ENCODE measurements around the gene LACTB. TPM values are rescaled to one million over a fixed set of nuclear protein-coding genes. Genes with fewer than 3 reads are reported as not detected.

The LACTB gene
- total RNA-seq, 1 donor from 2014 or later, result 13.7 TPM

DNA sequence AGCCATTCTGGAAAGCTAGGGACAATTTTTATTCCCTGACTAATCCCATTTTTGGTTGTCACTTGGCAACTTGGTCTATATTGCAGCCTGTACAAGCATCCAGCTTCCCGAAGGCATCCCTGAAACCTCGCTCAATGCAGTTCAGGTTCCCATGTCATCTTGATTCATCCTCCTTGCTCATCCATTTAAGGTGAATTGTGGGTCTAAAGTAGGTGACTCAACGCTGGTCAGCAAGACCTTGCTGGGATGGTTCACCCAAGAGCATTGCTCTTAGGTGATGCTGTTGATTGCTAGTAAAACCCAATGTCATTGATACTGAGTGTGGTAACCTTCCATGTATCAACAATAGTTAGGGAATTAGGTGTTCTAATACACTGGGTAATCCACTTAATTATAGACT is 54.6 kb downstream of the LACTB start:
- intact Hi-C loops (cut with micrococcal nuclease), result no loop called here
- H3K27ac Mint-ChIP-seq, result no peak overlapping the region
- no peak overlapping the region for H3K4me3 Mint-ChIP-seq
- H3K4me1 Mint-ChIP-seq (ENCODE audit: low read depth), result peaks cover 13% of the 10 kb centered on the region
- no peak for DNase-seq (ENCODE audit: low spot score)
- no peaks in the 10 kb centered on the region for H3K36me3 Mint-ChIP-seq (ENCODE audit: low read depth)
- H3K9me3 Mint-ChIP-seq, result no peaks in the 10 kb centered on the region
- H3K27me3 Mint-ChIP-seq (ENCODE audit: insufficient read depth), result peaks cover 7% of the 10 kb centered on the region

DNA sequence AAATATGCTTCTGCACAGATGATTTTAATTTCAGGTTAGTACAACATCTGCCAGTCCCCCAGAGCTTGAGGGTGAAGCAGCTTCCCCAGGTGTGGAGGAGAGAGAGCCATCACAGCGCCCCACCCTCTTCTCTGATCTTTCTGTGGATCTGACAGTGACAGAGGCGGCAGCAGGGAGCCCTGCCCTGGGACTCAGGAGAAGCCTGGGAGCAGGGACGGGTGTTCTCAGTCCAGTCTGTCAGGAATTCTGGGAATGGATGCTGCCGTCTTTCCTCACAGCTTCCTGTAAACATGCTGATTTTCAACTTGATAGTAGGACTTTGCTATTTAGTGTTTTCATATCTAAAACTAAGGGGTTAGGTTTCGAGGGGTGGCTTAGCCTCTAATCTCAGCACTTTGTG is 56.4 kb downstream of the LACTB start:
- peaks cover 13% of the 10 kb centered on the region for H3K4me1 Mint-ChIP-seq (ENCODE audit: low read depth)
- H3K9me3 Mint-ChIP-seq, result no peaks in the 10 kb centered on the region
- H3K27me3 Mint-ChIP-seq (ENCODE audit: insufficient read depth), result peaks cover 9% of the 10 kb centered on the region
- H3K36me3 Mint-ChIP-seq (ENCODE audit: low read depth), result no peaks in the 10 kb centered on the region
- no peak for DNase-seq (ENCODE audit: low spot score)
- no peak overlapping the region for H3K27ac Mint-ChIP-seq
- intact Hi-C loops (cut with micrococcal nuclease), result no loop called here
- no peak overlapping the region for H3K4me3 Mint-ChIP-seq

DNA sequence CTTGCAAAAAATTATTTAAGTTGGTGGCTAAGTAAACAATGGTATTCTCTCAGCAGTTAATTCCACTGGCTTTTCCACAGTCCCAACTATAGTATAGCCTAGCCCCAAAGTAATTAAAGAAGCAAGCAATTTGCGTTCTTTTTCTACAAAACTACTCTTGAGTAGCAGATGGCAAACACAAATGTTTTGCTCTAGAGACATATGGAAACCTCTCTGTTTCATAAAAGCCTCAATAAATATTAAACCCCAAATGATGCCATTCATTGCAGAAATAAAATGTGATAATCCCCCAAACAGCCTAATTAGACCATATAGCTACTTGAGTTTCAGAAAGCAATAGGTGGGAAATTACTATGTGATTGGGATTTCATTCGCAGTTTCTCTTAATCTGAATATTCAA is 59.1 kb downstream of the LACTB start:
- intact Hi-C loops (cut with micrococcal nuclease), result loop anchor here (10.0 kb wide), 1 partner anchor 424 kb away; no protein-coding TSS in a partner anchor
- H3K27me3 Mint-ChIP-seq (ENCODE audit: insufficient read depth), result peaks cover 14% of the 10 kb centered on the region

DNA sequence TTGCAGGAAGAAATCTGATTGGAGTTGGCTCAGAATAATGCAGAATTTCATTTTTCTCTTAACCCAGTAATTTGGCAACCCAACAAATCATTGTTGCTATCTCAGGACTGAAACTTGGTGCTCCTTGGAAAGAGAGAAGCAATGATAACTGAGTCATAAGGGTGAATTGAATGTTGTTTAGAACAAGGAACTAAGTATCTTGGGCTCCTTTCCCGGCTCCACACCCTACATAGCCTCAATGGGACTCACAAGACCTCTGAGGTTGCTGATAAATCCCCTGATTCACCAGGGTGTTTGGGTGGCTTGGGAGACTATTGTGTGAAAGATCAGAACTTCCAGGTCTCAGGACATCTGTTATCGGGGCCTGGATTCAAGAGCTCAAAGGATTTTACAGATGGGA is 60.0 kb downstream of the LACTB start:
- Mint-ChIP-seq H3K4me1 (ENCODE audit: low read depth) (peaks cover 13% of the 10 kb centered on the region), H3K9me3 (no peaks in the 10 kb centered on the region)
- intact Hi-C loops (cut with micrococcal nuclease), result loop anchor here (10.0 kb wide), 1 partner anchor 423 kb away; no protein-coding TSS in a partner anchor

More for the DNA sequence above, 59.1 kb downstream of the LACTB start:
- no peak overlapping the region for H3K27ac Mint-ChIP-seq
- peaks cover 13% of the 10 kb centered on the region for H3K4me1 Mint-ChIP-seq (ENCODE audit: low read depth)
- DNase-seq (ENCODE audit: low spot score), result no peak
- no peak overlapping the region for H3K4me3 Mint-ChIP-seq
- H3K36me3 Mint-ChIP-seq (ENCODE audit: low read depth), result no peaks in the 10 kb centered on the region
- H3K9me3 Mint-ChIP-seq, result no peaks in the 10 kb centered on the region

DNA sequence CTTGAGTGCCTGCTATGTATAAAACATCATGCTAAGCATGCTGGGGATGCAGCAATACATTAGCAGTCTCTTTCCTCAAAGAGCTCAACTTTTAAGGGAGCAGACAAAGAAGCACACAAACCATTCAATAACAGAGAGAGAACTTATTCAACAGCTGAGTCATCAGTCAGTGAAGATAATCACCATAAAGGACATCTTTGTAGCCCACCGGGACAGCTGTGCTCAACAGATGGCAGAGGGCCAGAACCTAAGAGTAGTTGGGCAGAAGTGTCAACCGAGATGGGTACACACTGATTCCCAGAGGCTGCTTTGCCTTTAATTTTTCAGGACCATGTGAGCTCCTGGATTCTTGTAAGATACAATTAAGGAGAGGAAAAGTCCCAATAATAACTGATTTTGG is 63.5 kb downstream of the LACTB start:
- H3K27me3 Mint-ChIP-seq (ENCODE audit: insufficient read depth), result peaks cover 19% of the 10 kb centered on the region
- DNase-seq (ENCODE audit: low spot score), result no peak
- peaks cover 4% of the 10 kb centered on the region for H3K36me3 Mint-ChIP-seq (ENCODE audit: low read depth)
- peaks cover 15% of the 10 kb centered on the region for H3K4me1 Mint-ChIP-seq (ENCODE audit: low read depth)
- H3K9me3 Mint-ChIP-seq, result no peaks in the 10 kb centered on the region
- intact Hi-C loops (cut with micrococcal nuclease), result loop anchor here (10.0 kb wide), 1 partner anchor 420 kb away; no protein-coding TSS in a partner anchor
- H3K4me3 Mint-ChIP-seq, result no peak overlapping the region
- H3K27ac Mint-ChIP-seq, result no peak overlapping the region

More for the DNA sequence above, 60.0 kb downstream of the LACTB start:
- no peak overlapping the region for H3K27ac Mint-ChIP-seq
- no peaks in the 10 kb centered on the region for H3K36me3 Mint-ChIP-seq (ENCODE audit: low read depth)
- peaks cover 17% of the 10 kb centered on the region for H3K27me3 Mint-ChIP-seq (ENCODE audit: insufficient read depth)
- no peak overlapping the region for H3K4me3 Mint-ChIP-seq
- DNase-seq (ENCODE audit: low spot score), result no peak

DNA sequence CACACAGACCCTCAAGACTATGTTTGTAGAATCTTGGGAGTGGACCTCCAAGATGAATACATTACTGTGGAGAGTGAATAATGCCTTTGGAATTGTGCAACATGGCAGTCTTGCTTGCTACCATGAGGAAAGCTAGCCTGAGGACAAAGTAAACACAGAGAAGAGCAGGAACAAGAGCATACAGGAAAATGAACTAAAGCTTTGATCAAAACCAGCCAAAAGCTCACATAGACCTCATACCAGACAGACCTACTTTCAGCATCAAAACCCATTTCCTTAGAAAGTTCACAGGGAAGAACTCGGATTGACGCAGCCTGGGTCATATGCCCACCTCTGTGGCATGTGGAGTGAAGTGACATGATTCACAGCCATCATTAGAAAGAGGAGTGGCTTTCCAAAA is 64.4 kb downstream of the LACTB start:
- Mint-ChIP-seq H3K4me1 (ENCODE audit: low read depth) (peaks cover 23% of the 10 kb centered on the region), H3K4me3 (no peak overlapping the region), H3K9me3 (no peaks in the 10 kb centered on the region), H3K27me3 (ENCODE audit: insufficient read depth) (peaks cover 14% of the 10 kb centered on the region), H3K36me3 (ENCODE audit: low read depth) (peaks cover 8% of the 10 kb centered on the region), H3K27ac (peak overlapping the region; percentile 45)
- DNase-seq (ENCODE audit: low spot score), result no peak
- intact Hi-C loops (cut with micrococcal nuclease), result loop anchor here (10.0 kb wide), 1 partner anchor 419 kb away; no protein-coding TSS in a partner anchor

DNA sequence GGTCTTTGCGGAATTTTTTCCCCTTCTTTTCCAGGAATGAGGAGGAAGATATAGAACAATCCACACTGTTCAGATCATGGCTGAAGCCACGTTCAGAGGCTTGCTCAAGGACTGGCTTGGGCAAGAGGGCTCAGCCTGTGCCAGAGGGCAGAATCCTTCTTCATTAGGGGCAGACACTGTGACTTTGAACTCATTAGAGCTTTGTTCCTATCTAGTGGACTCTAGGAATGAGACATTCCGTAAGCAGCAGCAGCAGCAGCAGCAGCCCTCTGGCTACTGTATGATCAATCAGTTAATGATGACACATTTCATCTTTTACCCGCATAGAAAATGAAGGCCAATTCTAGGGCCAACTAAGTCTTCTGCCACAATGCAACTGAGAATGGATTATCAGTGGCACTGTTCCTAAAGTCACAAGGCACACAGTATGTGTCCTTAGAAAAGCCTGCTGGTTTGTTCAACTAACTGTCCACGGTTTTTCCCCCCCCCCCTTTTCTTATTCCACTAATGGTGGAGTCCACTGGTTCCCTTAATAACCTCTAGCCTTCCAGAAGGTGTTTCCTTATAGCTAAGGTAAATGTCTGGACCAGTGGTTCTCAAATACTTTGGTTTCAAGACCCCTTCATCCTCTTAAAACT is 66.0 kb downstream of the LACTB start:
- H3K4me3 Mint-ChIP-seq, result peak overlapping the region; percentile 96

DNA sequence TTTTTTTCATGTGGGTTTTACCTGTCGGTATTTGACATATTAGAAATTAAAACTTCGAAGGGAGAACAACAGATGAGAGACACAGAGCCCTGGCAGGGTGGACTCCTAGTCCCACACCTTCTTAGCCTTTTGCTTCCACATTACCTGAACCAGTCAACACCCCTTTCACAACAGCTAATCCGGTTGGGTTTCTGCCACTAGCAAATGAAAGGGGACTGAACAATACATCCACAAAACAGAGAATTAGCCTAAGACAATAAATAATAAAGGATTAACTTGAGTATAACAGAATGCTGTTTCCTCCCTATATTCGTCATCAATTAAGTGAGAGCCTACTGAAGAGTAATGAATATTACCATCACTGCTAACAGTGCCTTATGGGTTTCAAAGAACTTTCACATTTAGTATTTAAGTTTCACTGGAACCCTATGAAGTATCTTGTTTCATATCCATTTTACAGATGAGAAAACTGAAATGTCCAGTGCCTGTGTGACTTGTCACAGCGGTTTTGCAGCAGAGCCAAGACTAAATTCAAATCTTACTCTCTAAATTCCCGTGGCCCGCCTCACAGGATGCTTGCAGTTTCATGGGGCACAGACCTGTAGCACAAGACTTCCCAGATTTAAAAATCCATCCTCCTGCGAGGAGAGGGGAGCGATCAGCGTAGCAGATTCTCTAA is 66.7 kb downstream of the LACTB start:
- intact Hi-C loops (cut with micrococcal nuclease), result loop anchor here (1.0 to 10.0 kb wide), 2 partner anchors 11 to 416 kb away; no protein-coding TSS in a partner anchor
- H3K4me3 Mint-ChIP-seq, result peak overlapping the region; percentile 96
- H3K4me1 Mint-ChIP-seq (ENCODE audit: low read depth), result peaks cover 42% of the 10 kb centered on the region
- peak overlapping the region; percentile 92 for H3K27ac Mint-ChIP-seq
- DNase-seq (ENCODE audit: low spot score), result no peak
- H3K9me3 Mint-ChIP-seq, result no peaks in the 10 kb centered on the region
- peaks cover 10% of the 10 kb centered on the region for H3K27me3 Mint-ChIP-seq (ENCODE audit: insufficient read depth)
- peaks cover 18% of the 10 kb centered on the region for H3K36me3 Mint-ChIP-seq (ENCODE audit: low read depth)

More for the DNA sequence above, 66.0 kb downstream of the LACTB start:
- intact Hi-C loops (cut with micrococcal nuclease), result loop anchor here (1.0 to 10.0 kb wide), 2 partner anchors 10 to 417 kb away; no protein-coding TSS in a partner anchor
- peaks cover 40% of the 10 kb centered on the region for H3K4me1 Mint-ChIP-seq (ENCODE audit: low read depth)
- H3K36me3 Mint-ChIP-seq (ENCODE audit: low read depth), result peaks cover 17% of the 10 kb centered on the region
- H3K9me3 Mint-ChIP-seq, result no peaks in the 10 kb centered on the region
- no peak for DNase-seq (ENCODE audit: low spot score)
- no peak overlapping the region for H3K27ac Mint-ChIP-seq
- peaks cover 10% of the 10 kb centered on the region for H3K27me3 Mint-ChIP-seq (ENCODE audit: insufficient read depth)

DNA sequence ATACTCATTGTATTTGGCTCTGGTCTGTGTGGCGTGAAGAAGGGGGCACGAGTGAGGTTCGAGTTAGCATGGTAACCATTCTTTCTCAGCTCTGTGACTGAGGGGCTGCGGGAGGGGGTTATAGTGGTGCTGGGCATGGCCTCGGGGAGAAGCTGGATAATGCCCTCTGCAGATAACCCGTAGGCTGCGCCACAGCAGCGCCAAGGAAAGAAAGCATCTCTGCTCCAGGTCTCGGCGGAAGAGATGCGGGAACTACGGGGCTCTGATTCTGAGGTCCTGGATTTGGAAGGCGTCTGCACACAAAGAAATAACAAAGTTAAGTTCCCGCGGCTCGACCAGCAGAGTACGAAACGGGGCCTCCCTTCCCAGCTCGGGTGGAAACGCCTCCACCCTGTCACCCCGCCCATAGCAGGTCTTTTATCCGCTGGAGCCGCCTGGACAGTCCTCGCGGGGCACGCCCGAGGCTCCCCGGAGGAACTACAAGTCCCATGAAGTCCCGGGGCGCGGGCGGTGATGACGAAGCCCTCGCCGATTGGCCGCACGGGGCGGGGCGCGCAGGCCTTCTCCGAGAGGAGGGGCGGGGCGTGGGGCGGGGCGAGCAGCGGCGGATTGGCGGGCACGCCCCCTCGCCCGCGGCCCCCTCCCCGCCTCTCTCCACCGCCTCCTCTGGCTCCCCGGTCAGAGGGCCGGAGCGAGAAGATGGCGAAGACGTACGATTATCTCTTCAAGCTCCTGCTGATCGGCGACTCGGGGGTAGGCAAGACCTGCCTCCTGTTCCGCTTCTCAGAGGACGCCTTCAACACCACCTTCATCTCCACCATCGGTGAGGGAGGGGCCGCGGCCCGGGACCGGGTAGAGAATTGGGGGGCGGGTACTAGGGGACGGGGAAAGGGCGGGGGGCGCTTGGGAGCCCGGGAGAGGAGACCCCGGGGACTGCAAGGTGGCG is 67.5 kb downstream of the LACTB start, which contains the start of gene RAB8B:
RAB8B (plus strand) TSS at position 681 of the 946 bp plus-strand sequence; CDS start at position 700, 19 bp downstream.
- Mint-ChIP-seq H3K36me3 (ENCODE audit: low read depth) (peaks cover 21% of the 10 kb centered on the region), H3K9me3 (no peaks in the 10 kb centered on the region), H3K27me3 (ENCODE audit: insufficient read depth) (peaks cover 10% of the 10 kb centered on the region), H3K4me3 (peak within 1 kb of the TSS; percentile 96), H3K27ac (peak within 1 kb of the TSS; percentile 92), H3K4me1 (ENCODE audit: low read depth) (peaks cover 48% of the 10 kb centered on the region)
- DNase-seq (ENCODE audit: low spot score), result peak; percentile 95
- intact Hi-C loops (cut with micrococcal nuclease), result loop anchor here (1.0 to 10.0 kb wide), 6 partner anchors 12 to 905 kb away; partner anchors contain the start of genes RPS27L and USP3

DNA sequence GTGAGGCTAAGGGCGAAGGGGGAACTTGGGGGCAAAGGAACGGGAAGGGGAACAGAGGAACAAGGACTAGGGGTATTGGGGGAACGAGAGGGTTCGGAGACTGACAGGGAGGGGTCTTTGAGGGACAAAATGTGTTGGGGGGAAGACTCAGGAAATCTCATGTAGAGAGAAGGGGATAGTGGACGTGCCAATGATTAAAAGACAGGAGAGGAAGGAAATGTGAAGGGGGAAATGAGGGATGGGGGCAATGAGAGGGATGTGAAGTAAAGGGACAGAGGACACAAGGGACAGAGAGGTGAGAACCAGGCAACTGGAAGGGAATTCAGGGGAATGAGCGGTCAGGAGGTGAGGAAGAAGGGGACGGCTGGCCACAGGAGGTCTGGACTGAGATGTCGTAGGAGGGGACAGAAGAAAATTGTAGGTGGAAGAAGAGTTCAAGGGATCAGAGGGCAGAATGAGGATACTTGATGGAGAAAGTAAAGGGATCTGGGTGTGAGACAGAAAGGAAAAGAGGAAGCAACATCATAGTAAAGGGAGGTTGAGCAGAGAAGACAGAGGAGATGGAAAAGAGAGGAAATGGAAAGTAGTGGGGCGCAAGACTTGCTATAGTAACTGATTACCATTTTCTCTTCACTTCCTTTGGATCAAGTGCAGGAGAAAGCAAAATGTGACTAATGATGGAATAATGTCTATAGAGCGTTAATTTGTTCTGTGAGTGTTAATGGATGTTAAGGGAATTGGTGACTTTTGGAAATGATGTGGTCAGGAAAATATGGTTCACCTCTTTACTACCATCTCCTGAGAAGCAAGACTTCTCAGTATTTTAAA is 68.5 kb downstream of the LACTB start:
- Mint-ChIP-seq H3K4me3 (peak overlapping the region; percentile 96), H3K27me3 (ENCODE audit: insufficient read depth) (peaks cover 8% of the 10 kb centered on the region), H3K9me3 (no peaks in the 10 kb centered on the region), H3K36me3 (ENCODE audit: low read depth) (peaks cover 22% of the 10 kb centered on the region), H3K27ac (peak overlapping the region; percentile 90), H3K4me1 (ENCODE audit: low read depth) (peaks cover 57% of the 10 kb centered on the region)
- DNase-seq (ENCODE audit: low spot score), result no peak
- intact Hi-C loops (cut with micrococcal nuclease), result loop anchor here (1.0 to 10.0 kb wide), 9 partner anchors 33 to 1055 kb away; partner anchors contain the start of genes RPS27L and USP3

DNA sequence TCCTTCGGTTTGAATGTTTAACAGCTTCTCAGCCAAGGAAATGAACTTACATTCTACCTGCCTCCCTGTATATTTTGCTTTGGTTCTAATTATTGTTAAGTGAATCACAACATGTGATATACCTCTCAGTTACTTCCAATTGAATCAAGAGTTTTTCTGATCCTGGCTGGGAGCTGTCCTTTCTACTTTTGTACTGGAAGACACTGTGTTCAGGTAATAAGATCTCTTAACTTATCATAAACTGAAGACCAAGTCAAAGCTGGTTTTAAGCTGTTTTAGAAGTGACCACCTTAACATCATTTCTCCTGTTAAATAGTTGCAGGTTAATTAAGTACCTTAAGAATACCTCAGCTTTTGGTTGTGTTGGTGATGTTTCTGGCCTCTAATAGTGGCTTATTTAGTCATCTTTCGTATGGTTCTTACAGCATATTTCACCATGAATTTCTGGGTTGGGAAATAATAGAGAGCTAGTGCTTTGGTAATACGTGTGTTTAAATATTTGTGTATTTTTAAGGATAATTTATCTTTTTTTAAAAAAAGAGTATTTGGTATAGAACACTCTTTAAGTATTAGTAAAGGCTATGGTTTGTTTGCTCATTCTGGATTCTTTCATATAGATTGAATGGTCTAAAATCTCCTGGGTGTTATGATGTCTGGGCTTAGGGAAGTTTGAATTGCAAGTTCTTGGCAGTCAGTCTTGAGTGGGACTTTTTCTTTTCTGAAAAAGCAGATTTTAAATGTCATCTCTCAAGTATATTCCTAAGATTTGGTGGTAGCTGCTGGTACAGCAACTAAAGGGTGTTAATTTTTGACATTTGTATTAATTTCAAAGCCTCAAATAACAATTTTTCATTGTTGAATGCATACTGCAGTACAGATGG is 69.3 kb downstream of the LACTB start:
- peaks cover 65% of the 10 kb centered on the region for H3K4me1 Mint-ChIP-seq (ENCODE audit: low read depth)
- H3K36me3 Mint-ChIP-seq (ENCODE audit: low read depth), result peaks cover 27% of the 10 kb centered on the region
- intact Hi-C loops (cut with micrococcal nuclease), result loop anchor here (1.0 to 10.0 kb wide), 4 partner anchors 137 to 1054 kb away; no protein-coding TSS in a partner anchor
- H3K9me3 Mint-ChIP-seq, result no peaks in the 10 kb centered on the region
- H3K4me3 Mint-ChIP-seq, result peak overlapping the region; percentile 96
- peaks cover 4% of the 10 kb centered on the region for H3K27me3 Mint-ChIP-seq (ENCODE audit: insufficient read depth)
- no peak for DNase-seq (ENCODE audit: low spot score)
- peak overlapping the region; percentile 99 for H3K27ac Mint-ChIP-seq
